Measurements from ENCODE around the gene MEIS1. TPM values are rescaled to one million over a fixed set of nuclear protein-coding genes. Genes with fewer than 3 reads are reported as not detected.

The MEIS1 gene
- polyA plus RNA-seq, 1 experiment, result 107 TPM

DNA sequence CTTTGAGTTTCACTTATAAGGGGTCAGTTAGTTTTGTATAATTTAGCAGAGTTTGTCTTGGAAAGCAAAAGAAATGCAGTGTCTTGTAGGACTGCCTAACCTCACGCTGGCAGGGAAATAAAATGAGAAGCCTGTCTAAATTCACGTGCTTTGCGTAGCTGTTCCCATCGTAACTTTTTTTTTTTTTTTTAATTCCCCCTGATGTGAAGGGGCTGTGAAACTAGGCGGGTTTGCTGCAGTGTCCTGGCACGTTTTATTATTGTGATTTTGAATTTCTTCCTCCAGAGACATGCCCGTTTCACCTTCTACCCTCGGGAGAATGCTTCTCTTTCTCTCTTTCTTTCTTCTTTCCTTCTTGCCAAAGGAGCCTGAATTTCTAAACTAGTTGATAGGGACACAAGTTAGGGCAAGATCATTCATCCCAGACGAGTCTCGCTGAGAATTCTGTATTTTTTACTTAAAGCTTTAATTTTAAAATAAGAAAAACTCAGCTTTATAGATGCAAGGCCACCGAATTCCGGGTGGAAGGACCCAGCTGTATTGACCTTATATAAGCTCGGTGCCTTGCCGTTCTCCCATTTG is 2.3 kb downstream of the MEIS1 start:
- Histone ChIP-seq H3K27me3 (ENCODE audit: control insufficient read depth, insufficient read depth, low read length) (no peaks in the 10 kb centered on the region), H3K9me3 (ENCODE audit: control insufficient read depth, insufficient read depth, low read length) (no peaks in the 10 kb centered on the region; the same call in 1 of the 2 replicates), H3K4me3 (ENCODE audit: low read depth, low read length) (peak overlapping the region; percentile 91), H3K27ac (ENCODE audit: low read depth, low read length) (peak overlapping the region; percentile 95)
- ChIA-PET POLR2A (interaction anchor here (0.7 to 6.8 kb wide), 5 partner anchors 8 to 571 kb away, joined by 3 to 113 read pairs (median 4); no protein-coding TSS in a partner anchor), CTCF (interaction anchor here (0.6 kb wide), 2 partner anchors 8 kb away, joined by 3 to 7 read pairs; no protein-coding TSS in a partner anchor)
- TF ChIP-seq, protein P1, sequence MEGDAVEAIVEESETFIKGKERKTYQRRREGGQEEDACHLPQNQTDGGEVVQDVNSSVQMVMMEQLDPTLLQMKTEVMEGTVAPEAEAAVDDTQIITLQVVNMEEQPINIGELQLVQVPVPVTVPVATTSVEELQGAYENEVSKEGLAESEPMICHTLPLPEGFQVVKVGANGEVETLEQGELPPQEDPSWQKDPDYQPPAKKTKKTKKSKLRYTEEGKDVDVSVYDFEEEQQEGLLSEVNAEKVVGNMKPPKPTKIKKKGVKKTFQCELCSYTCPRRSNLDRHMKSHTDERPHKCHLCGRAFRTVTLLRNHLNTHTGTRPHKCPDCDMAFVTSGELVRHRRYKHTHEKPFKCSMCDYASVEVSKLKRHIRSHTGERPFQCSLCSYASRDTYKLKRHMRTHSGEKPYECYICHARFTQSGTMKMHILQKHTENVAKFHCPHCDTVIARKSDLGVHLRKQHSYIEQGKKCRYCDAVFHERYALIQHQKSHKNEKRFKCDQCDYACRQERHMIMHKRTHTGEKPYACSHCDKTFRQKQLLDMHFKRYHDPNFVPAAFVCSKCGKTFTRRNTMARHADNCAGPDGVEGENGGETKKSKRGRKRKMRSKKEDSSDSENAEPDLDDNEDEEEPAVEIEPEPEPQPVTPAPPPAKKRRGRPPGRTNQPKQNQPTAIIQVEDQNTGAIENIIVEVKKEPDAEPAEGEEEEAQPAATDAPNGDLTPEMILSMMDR (IDR thresholded peaks at IDR 0.05; ENCODE audit: low read depth, low read length), result no peak
- no peak for DNase-seq (ENCODE audit: low read depth, low spot score)

DNA sequence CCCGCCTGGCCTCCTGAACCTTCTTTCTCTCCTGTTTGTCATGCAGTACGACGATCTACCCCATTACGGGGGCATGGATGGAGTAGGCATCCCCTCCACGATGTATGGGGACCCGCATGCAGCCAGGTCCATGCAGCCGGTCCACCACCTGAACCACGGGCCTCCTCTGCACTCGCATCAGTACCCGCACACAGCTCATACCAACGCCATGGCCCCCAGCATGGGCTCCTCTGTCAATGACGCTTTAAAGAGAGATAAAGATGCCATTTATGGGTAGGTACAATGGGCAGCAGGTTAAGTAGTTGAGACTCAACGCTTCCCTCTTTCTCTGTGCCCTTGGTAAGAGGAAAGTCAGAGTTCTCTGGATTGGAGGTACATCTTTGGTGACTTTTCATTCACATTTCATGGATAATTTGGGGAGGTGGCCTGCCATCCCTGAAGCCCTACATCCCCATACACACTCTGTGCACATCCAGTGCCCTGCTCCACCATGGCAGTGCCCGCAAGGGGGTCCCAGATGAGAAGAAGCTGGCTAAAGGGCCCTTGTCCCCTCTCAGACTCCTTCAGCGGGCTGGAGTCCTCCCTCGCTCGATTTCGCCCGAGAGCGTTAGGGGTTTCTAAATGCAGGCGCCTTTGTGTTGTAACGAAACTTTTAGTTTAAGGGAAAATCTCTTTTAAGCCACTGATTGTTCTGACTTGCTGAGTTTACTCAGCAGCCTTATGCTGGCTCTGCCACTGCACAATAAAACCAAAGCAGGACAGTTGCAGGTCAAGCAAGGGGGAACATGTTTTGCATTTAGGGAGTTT is 3.0 kb downstream of the MEIS1 start:
- POLR2A ChIA-PET, result interaction anchor here (0.8 to 6.8 kb wide), 3 partner anchors 8 to 571 kb away, joined by 3 to 113 read pairs (median 3); no protein-coding TSS in a partner anchor
- TF ChIP-seq, protein P1 (IDR thresholded peaks at IDR 0.05; ENCODE audit: low read depth, low read length), result no peak
- CTCF ChIA-PET, result interaction anchor here (0.6 to 1.0 kb wide), 2 partner anchors 9 to 885 kb away, joined by 3 to 7 read pairs; no protein-coding TSS in a partner anchor
- Histone ChIP-seq H3K27ac (ENCODE audit: low read depth, low read length) (peak overlapping the region; percentile 95), H3K27me3 (ENCODE audit: control insufficient read depth, insufficient read depth, low read length) (no peaks in the 10 kb centered on the region), H3K4me3 (ENCODE audit: low read depth, low read length) (peak overlapping the region; percentile 91), H3K9me3 (ENCODE audit: control insufficient read depth, insufficient read depth, low read length) (no peaks in the 10 kb centered on the region; the same call in 1 of the 2 replicates)
- no peak for DNase-seq (ENCODE audit: low read depth, low spot score)

DNA sequence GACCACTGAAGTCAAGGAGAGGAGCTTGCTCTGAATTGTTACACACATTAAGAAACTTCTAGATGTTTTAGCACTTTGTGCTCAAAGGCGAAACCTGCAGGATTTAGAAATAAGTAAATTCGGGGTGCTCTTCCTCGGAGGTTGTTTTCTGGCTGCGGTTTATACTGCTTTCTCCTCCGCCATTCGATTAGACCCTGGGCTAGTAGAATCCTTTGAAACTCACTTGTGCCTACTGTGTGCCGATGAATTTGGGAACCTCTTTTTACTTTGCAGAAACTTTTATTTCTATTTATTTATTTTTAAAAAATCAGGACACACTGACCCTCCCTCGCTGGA is 3.5 kb downstream of the MEIS1 start:
- ChIA-PET CTCF (interaction anchor here (0.7 to 1.0 kb wide), 2 partner anchors 14 to 884 kb away, joined by 3 to 4 read pairs; no protein-coding TSS in a partner anchor), POLR2A (interaction anchor here (0.9 to 6.8 kb wide), 2 partner anchors 7 to 254 kb away, joined by 3 to 113 read pairs; no protein-coding TSS in a partner anchor)
- TF ChIP-seq, protein P1 (IDR thresholded peaks at IDR 0.05; ENCODE audit: low read depth, low read length), result no peak
- H3K27me3 ChIP-seq (ENCODE audit: control insufficient read depth, insufficient read depth, low read length), result no peaks in the 10 kb centered on the region
- peak overlapping the region; percentile 95 for H3K27ac ChIP-seq (ENCODE audit: low read depth, low read length)
- H3K9me3 ChIP-seq (ENCODE audit: control insufficient read depth, insufficient read depth, low read length), result no peaks in the 10 kb centered on the region; the same call in 1 of the 2 replicates
- peak overlapping the region; percentile 91 for H3K4me3 ChIP-seq (ENCODE audit: low read depth, low read length)
- DNase-seq (ENCODE audit: low read depth, low spot score), result no peak

DNA sequence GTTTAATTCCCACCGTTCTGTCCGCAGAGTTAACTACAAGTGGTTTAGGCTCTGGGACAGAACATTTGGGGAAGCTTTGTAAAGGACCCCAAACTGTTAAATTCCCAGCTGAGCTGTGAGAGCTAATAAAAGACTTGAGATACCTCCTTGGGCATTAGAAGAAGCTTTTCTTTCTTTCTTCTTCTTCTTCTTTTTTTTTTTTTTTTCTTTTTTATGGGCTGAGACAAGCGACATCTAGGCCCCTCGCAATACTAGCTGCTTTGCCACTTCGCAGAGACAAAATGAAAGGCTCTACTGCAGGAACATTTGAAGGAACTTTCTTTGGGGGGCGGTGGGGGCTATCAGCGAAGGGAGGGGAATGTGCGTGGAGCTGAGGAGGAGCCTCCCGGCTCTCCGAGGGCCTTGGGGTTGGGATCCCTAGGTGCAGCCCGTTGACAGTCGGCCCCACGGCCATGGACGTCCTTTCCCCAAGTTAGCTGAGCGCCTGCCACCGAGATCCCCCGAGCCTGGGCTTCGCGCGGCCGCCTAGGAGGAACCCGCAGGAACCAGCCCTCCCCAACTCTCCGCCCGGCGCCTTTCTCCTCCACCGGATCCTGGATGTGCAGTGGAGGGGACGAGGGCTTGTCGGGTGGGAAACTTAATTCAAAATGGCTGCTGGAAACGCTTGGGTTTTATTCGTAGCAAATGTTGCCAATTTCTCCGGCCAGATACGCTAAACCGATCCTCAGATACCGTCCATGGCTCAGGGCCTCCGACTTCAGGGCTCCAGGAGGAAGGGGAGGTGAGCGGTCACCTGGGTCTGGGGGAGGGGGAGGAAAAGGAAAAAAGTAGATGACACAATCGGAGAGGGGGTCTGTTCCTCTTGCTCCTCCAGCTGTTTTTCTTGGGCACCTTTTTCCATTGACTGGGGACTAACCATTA is 4.2 kb downstream of the MEIS1 start:
- Histone ChIP-seq H3K27ac (ENCODE audit: low read depth, low read length) (peak overlapping the region; percentile 95), H3K9me3 (ENCODE audit: control insufficient read depth, insufficient read depth, low read length) (no peaks in the 10 kb centered on the region; the same call in 1 of the 2 replicates), H3K4me3 (ENCODE audit: low read depth, low read length) (peak overlapping the region; percentile 91), H3K27me3 (ENCODE audit: control insufficient read depth, insufficient read depth, low read length) (no peaks in the 10 kb centered on the region)
- no peak for DNase-seq (ENCODE audit: low read depth, low spot score)
- TF ChIP-seq, protein P1 (IDR thresholded peaks at IDR 0.05; ENCODE audit: low read depth, low read length), result no peak
- POLR2A ChIA-PET, result interaction anchor here (0.7 to 6.8 kb wide), 3 partner anchors 7 to 1137 kb away, joined by 3 to 113 read pairs (median 4); no protein-coding TSS in a partner anchor
- CTCF ChIA-PET, result interaction anchor here (0.5 to 1.0 kb wide), 4 partner anchors 15 to 1592 kb away, joined by 3 to 6 read pairs (median 4); no protein-coding TSS in a partner anchor
